Measurements from ENCODE around the gene ALDH3A1.

DNA sequence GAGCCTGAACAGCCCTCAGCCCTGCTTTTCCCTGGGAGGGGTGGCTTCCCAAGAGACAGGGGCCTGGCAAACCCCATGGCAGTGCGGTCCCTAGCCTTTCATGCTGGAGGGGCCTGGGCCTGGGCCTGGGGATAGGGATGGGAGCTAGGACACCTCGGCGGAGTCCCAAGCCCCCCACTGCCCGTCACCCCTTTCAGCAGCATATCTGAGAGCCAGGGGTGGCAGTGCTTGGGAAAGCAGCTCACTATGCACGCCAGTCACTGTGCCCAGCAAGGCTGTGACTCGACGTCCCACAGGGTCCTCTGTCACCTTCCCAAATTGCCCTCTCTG, 31.1 kb downstream of the ALDH3A1 start:
- TF ChIP-seq, protein P1, sequence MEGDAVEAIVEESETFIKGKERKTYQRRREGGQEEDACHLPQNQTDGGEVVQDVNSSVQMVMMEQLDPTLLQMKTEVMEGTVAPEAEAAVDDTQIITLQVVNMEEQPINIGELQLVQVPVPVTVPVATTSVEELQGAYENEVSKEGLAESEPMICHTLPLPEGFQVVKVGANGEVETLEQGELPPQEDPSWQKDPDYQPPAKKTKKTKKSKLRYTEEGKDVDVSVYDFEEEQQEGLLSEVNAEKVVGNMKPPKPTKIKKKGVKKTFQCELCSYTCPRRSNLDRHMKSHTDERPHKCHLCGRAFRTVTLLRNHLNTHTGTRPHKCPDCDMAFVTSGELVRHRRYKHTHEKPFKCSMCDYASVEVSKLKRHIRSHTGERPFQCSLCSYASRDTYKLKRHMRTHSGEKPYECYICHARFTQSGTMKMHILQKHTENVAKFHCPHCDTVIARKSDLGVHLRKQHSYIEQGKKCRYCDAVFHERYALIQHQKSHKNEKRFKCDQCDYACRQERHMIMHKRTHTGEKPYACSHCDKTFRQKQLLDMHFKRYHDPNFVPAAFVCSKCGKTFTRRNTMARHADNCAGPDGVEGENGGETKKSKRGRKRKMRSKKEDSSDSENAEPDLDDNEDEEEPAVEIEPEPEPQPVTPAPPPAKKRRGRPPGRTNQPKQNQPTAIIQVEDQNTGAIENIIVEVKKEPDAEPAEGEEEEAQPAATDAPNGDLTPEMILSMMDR (IDR thresholded peaks at IDR 0.05), result no peak
- no peak for TF ChIP-seq POLR2A (IDR thresholded peaks at IDR 0.05)

Measured in right lobe of liver (tissue), 4 donors.